ENCODE measurements around the gene RALGAPB.

DNA sequence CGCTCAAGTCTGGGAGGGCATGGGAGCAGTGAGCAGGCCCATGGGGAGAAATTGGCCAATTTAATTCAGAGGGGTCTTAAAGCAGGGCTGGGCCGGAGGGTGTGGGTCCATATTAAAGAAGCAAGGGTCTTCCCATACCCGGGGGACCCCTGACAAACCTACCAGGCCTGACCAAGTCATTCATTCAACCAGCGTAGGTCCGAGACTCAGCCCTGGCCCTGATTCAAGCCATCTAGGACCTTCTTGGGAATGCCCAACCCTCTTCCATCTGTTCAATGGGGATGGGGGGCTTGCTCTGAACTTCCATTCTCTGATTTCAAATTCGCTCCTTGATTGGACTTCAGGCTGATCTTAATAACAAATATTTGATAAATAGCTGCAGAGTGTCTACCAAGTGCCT is 115.7 kb downstream of the RALGAPB start:
- TF ChIP-seq, protein P1, sequence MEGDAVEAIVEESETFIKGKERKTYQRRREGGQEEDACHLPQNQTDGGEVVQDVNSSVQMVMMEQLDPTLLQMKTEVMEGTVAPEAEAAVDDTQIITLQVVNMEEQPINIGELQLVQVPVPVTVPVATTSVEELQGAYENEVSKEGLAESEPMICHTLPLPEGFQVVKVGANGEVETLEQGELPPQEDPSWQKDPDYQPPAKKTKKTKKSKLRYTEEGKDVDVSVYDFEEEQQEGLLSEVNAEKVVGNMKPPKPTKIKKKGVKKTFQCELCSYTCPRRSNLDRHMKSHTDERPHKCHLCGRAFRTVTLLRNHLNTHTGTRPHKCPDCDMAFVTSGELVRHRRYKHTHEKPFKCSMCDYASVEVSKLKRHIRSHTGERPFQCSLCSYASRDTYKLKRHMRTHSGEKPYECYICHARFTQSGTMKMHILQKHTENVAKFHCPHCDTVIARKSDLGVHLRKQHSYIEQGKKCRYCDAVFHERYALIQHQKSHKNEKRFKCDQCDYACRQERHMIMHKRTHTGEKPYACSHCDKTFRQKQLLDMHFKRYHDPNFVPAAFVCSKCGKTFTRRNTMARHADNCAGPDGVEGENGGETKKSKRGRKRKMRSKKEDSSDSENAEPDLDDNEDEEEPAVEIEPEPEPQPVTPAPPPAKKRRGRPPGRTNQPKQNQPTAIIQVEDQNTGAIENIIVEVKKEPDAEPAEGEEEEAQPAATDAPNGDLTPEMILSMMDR (IDR thresholded peaks at IDR 0.05; ENCODE audit: insufficient read depth, low read length, poor library complexity, severe bottlenecking) = no peak
- TF ChIP-seq EZH2phosphoT487 (conservative IDR thresholded peaks at IDR 0.05; ENCODE audit: low read length) = no peak
